Mesendoderm (in vitro differentiated cells): ENCODE results near the gene WNT16.
A peak's percentile ranks its signal among the peaks of the same experiment; 100 is the strongest.

ENCODE experiments used
- DNase-seq: peaks from one replicate; pipeline ENCODE4 v3.0.0; 2013
- H2AK5ac ChIP-seq: 2 replicates; pipeline ENCODE4 v1.6.1; 2013; ENCODE audit warnings: low read length, inconsistent platforms
- H2BK120ac ChIP-seq: 2 replicates; pipeline ENCODE4 v1.6.1; 2013; ENCODE audit warnings: low read depth, mild to moderate bottlenecking, low read length, moderate library complexity, mixed read lengths
- H2BK15ac ChIP-seq: replicated peaks from 2 replicates; pipeline ENCODE4 v1.6.1; 2013; ENCODE audit warnings: low read depth, mild to moderate bottlenecking, moderate library complexity
- H2BK5ac ChIP-seq: 2 replicates; pipeline ENCODE4 v1.6.1; 2013; ENCODE audit warnings: low read length, inconsistent platforms
- H3K18ac ChIP-seq: 2 replicates; pipeline ENCODE4 v1.6.1; 2013; ENCODE audit warnings: mild to moderate bottlenecking, low read length, mixed read lengths
- H3K23ac ChIP-seq: one replicate; pipeline ENCODE4 v1.6.1; 2013; ENCODE audit warnings: low read length
- H3K27ac ChIP-seq: 2 replicates; pipeline ENCODE4 v1.5.1; 2013; ENCODE audit warnings: low read depth, mild to moderate bottlenecking, inconsistent platforms, low read length, moderate library complexity
- H3K27me3 ChIP-seq: 2 replicates; pipeline ENCODE4 v1.6.1; 2013; ENCODE audit warnings: low read length, control low read depth, mild to moderate bottlenecking, inconsistent platforms; ENCODE audit not compliant: insufficient read depth, poor library complexity
- H3K36me3 ChIP-seq: 2 replicates; pipeline ENCODE4 v1.6.1; 2013; ENCODE audit warnings: low read length, inconsistent platforms; ENCODE audit not compliant: control insufficient read depth, insufficient read depth
- H3K4ac ChIP-seq: one replicate; pipeline ENCODE4 v1.6.1; 2013; ENCODE audit warnings: low read depth, mild to moderate bottlenecking, low read length, moderate library complexity
- H3K4me1 ChIP-seq: 2 replicates; pipeline ENCODE4 v1.6.1; 2013; ENCODE audit warnings: low read depth, low read length, inconsistent platforms; ENCODE audit not compliant: control insufficient read depth
- H3K4me2 ChIP-seq: 2 replicates; pipeline ENCODE4 v1.6.1; 2013; ENCODE audit warnings: low read length
- H3K4me3 ChIP-seq: 2 replicates; pipeline ENCODE4 v1.5.1; 2013; ENCODE audit warnings: mild to moderate bottlenecking, low read length
- H3K56ac ChIP-seq: one replicate; pipeline ENCODE4 v1.6.1; 2013; ENCODE audit warnings: low read length
- H3K79me1 ChIP-seq: 2 replicates; pipeline ENCODE4 v1.6.1; 2013; ENCODE audit warnings: low read length, inconsistent platforms
- H3K79me2 ChIP-seq: 2 replicates; pipeline ENCODE4 v1.6.1; 2013; ENCODE audit warnings: mild to moderate bottlenecking, low read length; ENCODE audit not compliant: control insufficient read depth, insufficient read depth
- H3K9ac ChIP-seq: 2 replicates; pipeline ENCODE4 v1.6.1; 2013; ENCODE audit warnings: low read length, inconsistent platforms
- H4K5ac ChIP-seq: one replicate; pipeline ENCODE4 v1.6.1; 2013; ENCODE audit warnings: low read length
- H4K8ac ChIP-seq: one replicate; pipeline ENCODE4 v1.6.1; 2013; ENCODE audit warnings: low read depth, mild to moderate bottlenecking, control low read depth, low read length, moderate library complexity
- WGBS: extraction: QIAGEN DNeasy Blood & Tissue Kit; methylation state at CpG from one replicate; pipeline ENCODE4 v1.1.7; 2013; ENCODE audit warnings: low lambda C conversion rate, missing lambda C conversion rate; ENCODE audit not compliant: insufficient coverage; ENCODE audit errors: extremely low coverage; 5-methylcytosine and 5-hydroxymethylcytosine counted together

WNT16 gene

DNA sequence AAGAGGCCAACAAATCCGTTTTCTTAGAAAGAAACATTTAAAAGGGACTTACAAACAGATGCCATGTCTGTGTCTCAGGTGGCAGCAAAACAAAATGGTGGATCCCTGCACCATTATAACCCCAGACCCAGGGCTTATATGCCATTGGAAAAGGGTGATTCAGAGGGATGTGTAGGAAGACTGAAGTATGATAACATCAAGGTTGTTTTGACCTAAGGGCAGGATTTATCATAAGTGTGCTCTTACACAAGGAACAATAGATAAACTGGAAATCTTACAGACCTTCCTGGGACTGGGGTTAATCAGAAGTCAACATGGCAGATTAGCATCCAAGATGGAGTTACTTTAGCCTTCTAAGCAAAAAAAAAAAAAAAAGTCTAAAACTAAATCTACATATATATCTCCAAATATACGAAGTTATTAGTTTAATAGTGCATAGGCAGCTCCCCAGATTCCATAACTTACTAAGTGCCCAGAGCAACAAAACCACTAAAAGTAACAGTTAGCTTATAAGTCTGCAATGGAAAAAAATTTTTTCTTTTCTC, 34.3 kb upstream of the WNT16 start:
- Histone ChIP-seq H3K4me1 (no peaks in the 10 kb centered on the region), H3K79me2 (no peaks in the 10 kb centered on the region), H2AK5ac (no peak overlapping the region), H3K27ac (no peak overlapping the region), H2BK5ac (no peak overlapping the region), H2BK120ac (no peak overlapping the region), H3K4me3 (no peak overlapping the region), H3K56ac (no peak overlapping the region), H3K79me1 (no peaks in the 10 kb centered on the region), H3K27me3 (no peaks in the 10 kb centered on the region), H3K18ac (no peak overlapping the region), H2BK15ac (no peak overlapping the region), H3K9ac (no peak overlapping the region), H4K5ac (no peak overlapping the region), H3K4ac (no peak overlapping the region), H3K23ac (no peak overlapping the region), H3K4me2 (no peak overlapping the region), H4K8ac (no peak overlapping the region), H3K36me3 (no peaks in the 10 kb centered on the region)
- DNase-seq, result no peak
- WGBS, result no CpG with 5 or more reads among the region's 2 CpGs

DNA sequence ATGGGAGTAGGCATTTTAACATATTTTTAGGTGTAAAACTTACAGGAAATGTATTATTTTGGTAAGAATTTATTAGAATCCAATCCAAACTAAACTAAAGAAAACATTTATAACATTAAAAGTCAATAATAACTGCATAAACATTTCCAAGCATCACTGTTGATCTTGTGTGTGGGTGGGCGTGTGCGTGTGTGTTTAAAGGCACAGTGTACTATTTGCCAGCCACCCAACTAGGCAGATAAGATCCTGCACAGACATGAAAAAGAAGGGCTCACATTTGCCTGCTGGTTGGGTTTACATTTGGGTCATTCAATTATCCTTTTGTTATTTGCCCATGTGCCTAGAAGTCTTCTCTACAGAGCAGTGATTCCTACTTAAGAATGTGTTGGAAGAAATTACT, 31.0 kb upstream of the WNT16 start:
- H3K4me3 ChIP-seq, result no peak overlapping the region
- no peak overlapping the region for H4K5ac ChIP-seq
- H3K56ac ChIP-seq, result no peak overlapping the region
- H3K79me1 ChIP-seq, result no peaks in the 10 kb centered on the region
- H3K4ac ChIP-seq, result no peak overlapping the region
- no peaks in the 10 kb centered on the region for H3K36me3 ChIP-seq
- H4K8ac ChIP-seq, result no peak overlapping the region
- H2BK5ac ChIP-seq, result no peak overlapping the region
- H3K27me3 ChIP-seq, result no peaks in the 10 kb centered on the region
- no peak overlapping the region for H3K27ac ChIP-seq
- no peaks in the 10 kb centered on the region for H3K79me2 ChIP-seq
- H2BK120ac ChIP-seq, result no peak overlapping the region
- H3K9ac ChIP-seq, result no peak overlapping the region
- no CpG with 5 or more reads among the region's 2 CpGs for WGBS
- H3K4me1 ChIP-seq, result no peaks in the 10 kb centered on the region
- no peak overlapping the region for H3K23ac ChIP-seq
- H2AK5ac ChIP-seq, result no peak overlapping the region
- no peak for DNase-seq
- H2BK15ac ChIP-seq, result no peak overlapping the region
- H3K4me2 ChIP-seq, result no peak overlapping the region
- H3K18ac ChIP-seq, result no peak overlapping the region

DNA sequence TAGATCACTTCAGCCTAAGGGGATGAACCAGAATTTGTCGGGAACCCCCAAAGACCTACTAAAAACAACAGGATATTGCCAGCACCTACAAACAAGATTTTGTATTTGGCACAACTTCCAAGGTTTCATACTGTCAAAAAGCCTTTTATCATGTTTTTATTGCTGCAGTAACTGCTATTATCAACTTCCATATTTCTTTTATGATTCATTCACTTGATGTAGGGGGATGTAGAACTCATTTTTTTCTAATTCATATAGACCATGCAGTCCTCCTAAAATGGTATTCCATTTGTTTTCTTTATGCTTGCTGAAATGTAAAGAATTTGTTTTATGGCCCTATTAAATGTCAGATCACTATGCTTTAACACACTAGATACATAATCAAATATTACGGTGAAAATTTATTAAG, 30.0 kb upstream of the WNT16 start:
- Histone ChIP-seq H2BK15ac (no peak overlapping the region), H3K79me1 (no peaks in the 10 kb centered on the region), H3K4me1 (no peaks in the 10 kb centered on the region), H4K5ac (no peak overlapping the region), H3K27ac (no peak overlapping the region), H2AK5ac (no peak overlapping the region), H3K4me2 (no peak overlapping the region), H3K4ac (no peak overlapping the region), H3K9ac (no peak overlapping the region), H3K23ac (no peak overlapping the region), H3K18ac (no peak overlapping the region), H3K79me2 (no peaks in the 10 kb centered on the region), H2BK5ac (no peak overlapping the region), H3K27me3 (no peaks in the 10 kb centered on the region), H4K8ac (no peak overlapping the region), H3K56ac (no peak overlapping the region), H3K4me3 (no peak overlapping the region), H2BK120ac (no peak overlapping the region), H3K36me3 (no peaks in the 10 kb centered on the region)
- no peak for DNase-seq
- no CpG with 5 or more reads among the region's 2 CpGs for WGBS

DNA sequence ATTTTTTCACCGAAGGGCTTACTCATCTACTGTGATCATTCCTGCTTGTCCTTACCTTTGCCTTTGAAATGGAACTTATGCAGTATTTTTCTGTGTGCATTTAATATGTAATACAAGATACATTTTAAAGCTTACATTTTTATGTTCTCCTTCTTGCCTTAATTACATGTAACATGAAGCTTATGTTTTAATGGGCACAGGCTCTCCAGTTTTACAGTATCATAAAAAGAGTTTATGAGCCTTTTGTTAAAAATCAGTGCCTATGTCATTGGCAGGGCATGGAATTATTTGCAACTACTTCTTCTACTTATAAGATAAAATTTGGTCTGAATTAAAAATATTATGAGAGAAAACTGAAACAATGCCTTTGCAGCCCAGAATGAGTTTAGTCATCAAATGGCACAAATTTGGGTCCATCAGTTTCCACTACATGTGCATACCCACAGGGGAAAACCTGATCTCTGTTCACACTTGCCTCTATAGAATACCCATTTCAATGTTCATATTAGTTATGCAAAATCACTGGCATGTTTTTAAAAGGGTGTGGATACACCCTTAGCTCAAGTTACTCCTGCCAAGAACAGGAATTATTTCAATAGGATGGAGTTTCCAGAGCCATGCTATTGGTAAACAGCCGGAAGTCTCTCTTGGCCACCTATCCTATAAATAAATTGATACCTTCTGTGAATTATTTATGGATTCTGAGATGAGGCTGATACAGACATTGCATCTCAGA, 27.9 kb upstream of the WNT16 start:
- Histone ChIP-seq H2AK5ac (no peak overlapping the region), H2BK5ac (no peak overlapping the region), H3K79me1 (no peaks in the 10 kb centered on the region), H3K27me3 (no peaks in the 10 kb centered on the region), H3K9ac (no peak overlapping the region), H3K27ac (no peak overlapping the region), H3K4ac (no peak overlapping the region), H4K8ac (peak overlapping the region; percentile 28), H3K36me3 (no peaks in the 10 kb centered on the region), H2BK15ac (no peak overlapping the region), H3K4me1 (no peaks in the 10 kb centered on the region), H2BK120ac (no peak overlapping the region), H3K23ac (no peak overlapping the region), H3K56ac (no peak overlapping the region), H4K5ac (no peak overlapping the region), H3K4me2 (no peak overlapping the region), H3K4me3 (no peak overlapping the region), H3K18ac (no peak overlapping the region), H3K79me2 (no peaks in the 10 kb centered on the region)
- DNase-seq, result no peak
- WGBS, result no CpG with 5 or more reads among the region's 2 CpGs

DNA sequence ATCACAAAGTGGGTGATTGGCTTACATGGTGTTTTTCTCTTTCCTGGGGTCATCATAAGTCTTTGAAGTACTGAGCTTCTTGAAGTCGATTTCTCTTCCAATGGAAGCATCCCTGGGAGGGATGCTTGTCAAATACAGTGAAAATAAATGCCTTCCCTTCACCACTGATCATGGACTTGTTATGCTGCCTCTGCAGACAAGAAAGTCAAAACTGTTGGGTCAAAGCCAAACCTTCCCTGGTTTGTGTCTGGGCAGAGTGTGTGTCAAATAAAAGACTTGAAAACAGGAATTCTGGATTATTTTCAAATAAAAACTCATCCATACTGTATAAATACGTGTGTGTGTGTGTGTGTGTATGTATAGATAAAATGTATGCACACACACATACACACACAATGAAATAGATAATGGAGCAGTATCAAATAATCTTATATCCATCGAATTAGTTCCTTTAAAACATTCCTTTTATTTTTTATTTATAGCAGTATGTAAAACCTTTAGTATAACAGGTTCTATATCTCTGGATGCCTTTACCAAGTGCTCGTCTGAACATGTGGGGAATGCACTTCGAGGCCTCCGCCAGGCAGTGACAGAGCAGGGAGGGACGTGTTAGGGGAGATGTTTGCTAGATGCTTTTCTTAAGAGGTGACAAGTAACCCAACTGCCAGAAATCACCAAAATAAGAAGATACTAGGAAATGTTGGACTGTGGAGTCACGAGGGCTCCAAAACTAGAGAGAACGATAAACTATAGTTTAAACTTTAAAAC, 27.2 kb upstream of the WNT16 start:
- WGBS, result no CpG with 5 or more reads among the region's 9 CpGs
- no peak for DNase-seq
- H3K4me2 ChIP-seq, result no peak overlapping the region

More for the DNA sequence above, 27.2 kb upstream of the WNT16 start:
- H2BK120ac ChIP-seq, result no peak overlapping the region
- H3K4me1 ChIP-seq, result no peaks in the 10 kb centered on the region
- no peak overlapping the region for H3K56ac ChIP-seq
- no peak overlapping the region for H3K23ac ChIP-seq
- no peak overlapping the region for H4K5ac ChIP-seq
- H3K18ac ChIP-seq, result no peak overlapping the region
- no peak overlapping the region for H2AK5ac ChIP-seq
- H3K79me2 ChIP-seq, result no peaks in the 10 kb centered on the region
- H3K27ac ChIP-seq, result no peak overlapping the region
- H3K79me1 ChIP-seq, result no peaks in the 10 kb centered on the region
- no peak overlapping the region for H3K9ac ChIP-seq
- no peak overlapping the region for H3K4ac ChIP-seq
- no peak overlapping the region for H2BK5ac ChIP-seq
- H3K27me3 ChIP-seq, result no peaks in the 10 kb centered on the region
- H4K8ac ChIP-seq, result peak overlapping the region; percentile 28
- H3K4me3 ChIP-seq, result no peak overlapping the region
- no peak overlapping the region for H2BK15ac ChIP-seq
- no peaks in the 10 kb centered on the region for H3K36me3 ChIP-seq
